K562 treated with DMSO at 1 percent for 24 hours (cell line): ENCODE results near the gene G3BP1. TPM values are rescaled to one million over a fixed set of nuclear protein-coding genes. Genes with fewer than 3 reads are reported as not detected.

Experiments
- total RNA-seq: library from RNA; unstranded; fragments of 300-600 nt; gene quantifications from 2 replicates; pipeline ENCODE4 v1.2.3, GENCODE V29; 2022; ENCODE audit warnings: low read depth; ENCODE audit not compliant: insufficient read depth

Gene G3BP1
- 44.6 and 52.5 TPM in 2 replicates for total RNA-seq

DNA sequence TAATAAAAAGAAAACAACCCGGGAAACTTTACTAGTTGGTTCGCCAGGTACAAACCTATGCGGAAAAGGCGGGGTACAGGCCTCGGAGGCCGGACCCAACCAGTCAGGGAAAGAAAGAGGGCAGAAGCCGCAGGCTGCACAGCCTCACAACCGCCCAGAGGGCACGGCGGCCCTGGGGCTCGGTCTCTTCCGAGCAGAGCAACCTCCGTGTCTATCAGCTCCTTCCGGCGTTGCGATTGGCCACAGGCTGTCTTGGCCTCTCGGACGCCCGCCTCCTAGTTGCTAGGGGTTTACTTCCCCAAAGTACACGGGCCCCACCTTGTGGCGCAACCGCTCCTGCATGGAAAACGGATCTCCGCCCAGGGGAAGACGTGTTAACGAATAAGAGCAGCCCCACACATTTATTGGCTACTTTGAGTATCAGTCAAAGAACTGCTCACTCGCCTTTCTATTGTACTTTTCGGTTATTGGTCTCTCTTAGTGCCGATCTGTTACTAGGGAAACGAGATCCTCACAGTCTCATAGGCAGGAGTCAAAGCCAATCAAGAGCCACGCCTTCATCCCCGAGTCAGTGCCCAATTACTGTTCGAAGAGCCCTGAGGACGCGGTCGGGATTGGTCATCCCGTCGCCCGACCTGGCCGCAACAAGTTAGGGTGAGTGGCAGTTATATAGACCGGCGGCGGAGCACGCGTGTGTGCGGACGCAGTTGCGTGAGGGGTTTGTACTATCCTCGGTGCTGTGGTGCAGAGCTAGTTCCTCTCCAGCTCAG is at the start of gene G3BP1:
TSS of gene G3BP1 (plus strand) at position 696 of the 770 bp plus-strand sequence. CDS start 14,667 bp downstream, outside the sequence.

GRCh38 chr5:151758430-151759241 is 13.1 kb upstream of the G3BP1 start, which contains the start of gene ATOX1:
TSS of gene ATOX1 (minus strand) at chr5:151758631. CDS start at chr5:151758551, 80 bp downstream.

Other genes with a start within 250 kb of the G3BP1 start
- 0.06 and 0.07 TPM in 2 replicates for gene FAT2, start 180.6 kb upstream of the G3BP1 start, total RNA-seq
- 16.0 and 16.8 TPM in 2 replicates for gene SPARC, start 85.0 kb upstream of the G3BP1 start, total RNA-seq
- gene ATOX1, start 13.3 kb upstream of the G3BP1 start, total RNA-seq = 86.6 and 102 TPM in 2 replicates
- gene GLRA1, start 152.9 kb downstream of the G3BP1 start, total RNA-seq = not detected in 2 replicates